GM18519 (cell line): ENCODE measurements around the gene RETREG2.
A peak's percentile ranks its signal among the peaks of the same experiment; 100 is the strongest.

Experiments used
- ATAC-seq: cut with Tn5 transposase; IDR thresholded peaks from one replicate; pipeline ENCODE4 v1.9.1; 2021; ENCODE audit warnings: mild to moderate bottlenecking, moderate library complexity; ENCODE audit not compliant: unreplicated experiment, low FRiP score

RETREG2 gene

GRCh38 chr2:219213026-219213415, 34.9 kb downstream of the RETREG2 start:
- no peak for ATAC-seq

GRCh38 chr2:219213486-219214071, 35.5 kb downstream of the RETREG2 start:
- no peak for ATAC-seq

GRCh38 chr2:219214141-219214540, 36.1 kb downstream of the RETREG2 start:
- no peak for ATAC-seq

GRCh38 chr2:219214786-219215185, 36.7 kb downstream of the RETREG2 start:
- ATAC-seq = no peak

GRCh38 chr2:219215871-219216534, 37.9 kb downstream of the RETREG2 start:
- ATAC-seq = no peak

- no peak for ATAC-seq
Observed at GRCh38 chr2:219216535-219216915, 38.5 kb downstream of the RETREG2 start.

GRCh38 chr2:219218217-219218731, 40.2 kb downstream of the RETREG2 start:
- peak; percentile 16 for ATAC-seq

GRCh38 chr2:219218732-219219701, 40.9 kb downstream of the RETREG2 start, which contains the start of gene ABCB6:
Gene ABCB6, minus strand, starts transcription at chr2:219218958. Its CDS starts 285 bp downstream, at chr2:219218673.
- ATAC-seq = peak; percentile 51

- no peak for ATAC-seq
Observed at GRCh38 chr2:219219784-219220532, 41.9 kb downstream of the RETREG2 start.

- ATAC-seq = no peak
Observed at GRCh38 chr2:219220652-219221402, 42.8 kb downstream of the RETREG2 start.

GRCh38 chr2:219221957-219222518, 44.0 kb downstream of the RETREG2 start:
- no peak for ATAC-seq

- ATAC-seq = no peak
Observed at GRCh38 chr2:219223831-219224610, 45.9 kb downstream of the RETREG2 start.

GRCh38 chr2:219225350-219225749, 47.3 kb downstream of the RETREG2 start:
- ATAC-seq = no peak

- no peak for ATAC-seq
Observed at GRCh38 chr2:219228041-219228910, 50.2 kb downstream of the RETREG2 start.

- ATAC-seq = no peak
Observed at GRCh38 chr2:219228911-219229304, 50.8 kb downstream of the RETREG2 start.

- peak; percentile 85 for ATAC-seq
Observed at GRCh38 chr2:219229305-219230058, 51.4 kb downstream of the RETREG2 start, which contains the start of the genes ANKZF1 and ATG9A. Gene ANKZF1, plus strand, starts transcription at chr2:219229806. Its CDS starts 452 bp downstream, at chr2:219230258. Gene ATG9A, minus strand, starts transcription at chr2:219229636. Its CDS starts 1,612 bp downstream, at chr2:219228024.
